Activated gamma-delta T cell (primary cell): ENCODE results near the gene KPNA2.
A peak's percentile ranks its signal among the peaks of the same experiment; 100 is the strongest.
"Not testable (repeated sequence)": the region's sequence is repeated elsewhere in the genome, so short reads cannot be mapped to it uniquely, and the experiment has no call there.

Experiments used
- DNase-seq: peaks from one replicate; lab custom pipeline; 2025; lab: John Stamatoyannopoulos, UW

Gene KPNA2

DNA sequence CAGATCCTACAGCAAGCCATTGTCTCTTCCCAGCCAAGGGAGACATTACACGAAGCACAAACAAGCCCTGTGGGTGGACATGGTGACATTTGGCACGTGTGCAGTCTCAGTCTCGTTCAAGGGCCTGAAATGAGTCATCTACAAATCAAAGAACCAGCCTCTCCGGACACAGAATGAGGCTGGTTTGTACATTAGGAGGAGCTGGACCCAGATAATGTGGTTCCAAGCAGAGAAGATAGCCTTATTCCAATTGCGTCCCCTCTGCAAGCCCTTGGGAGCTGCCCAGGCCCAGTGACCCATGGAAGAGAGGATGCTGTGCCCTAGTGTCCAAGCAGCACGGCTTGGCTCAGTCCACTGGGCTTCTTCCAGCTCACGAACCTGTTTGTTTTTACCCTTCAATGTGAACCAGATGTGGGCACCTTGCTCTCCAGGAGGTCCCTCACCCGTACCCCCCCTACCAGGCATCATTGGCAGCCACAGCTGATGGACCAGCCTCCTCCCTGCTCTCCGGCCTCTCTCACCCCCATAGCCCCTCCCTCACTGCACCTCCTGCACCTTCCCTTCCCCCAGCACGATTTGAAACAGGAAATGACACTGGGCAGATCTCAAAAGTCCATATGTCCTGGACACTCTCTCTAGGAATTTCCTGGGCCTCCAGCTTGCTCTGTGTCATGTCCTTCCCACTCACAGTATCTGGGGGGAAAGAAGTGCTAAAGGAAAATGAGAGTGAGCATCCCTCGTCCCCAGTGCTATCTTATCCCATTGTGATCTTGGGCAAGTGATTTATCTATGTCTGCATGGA is 26.2 kb downstream of the KPNA2 start:
- no peak for DNase-seq

DNA sequence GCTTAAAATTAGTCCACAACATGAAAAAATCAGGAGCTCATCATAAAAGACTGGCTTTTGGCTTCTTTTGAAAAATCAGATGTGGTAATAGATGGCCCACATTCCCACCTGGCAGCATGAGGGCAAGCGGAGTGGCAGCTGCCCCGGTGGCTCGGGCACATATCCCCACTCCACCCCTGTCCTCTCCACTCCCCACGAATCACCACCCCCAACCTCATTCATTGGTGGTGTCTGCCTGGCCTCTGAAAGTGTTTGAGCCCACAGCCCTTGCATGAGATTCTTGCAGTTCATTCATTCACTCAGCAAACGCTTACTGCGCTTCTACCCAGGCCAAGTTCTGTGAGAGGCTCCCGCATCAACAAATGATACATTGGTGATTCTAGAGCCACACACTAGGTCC is 29.8 kb downstream of the KPNA2 start:
- not testable (repeated sequence) for DNase-seq

DNA sequence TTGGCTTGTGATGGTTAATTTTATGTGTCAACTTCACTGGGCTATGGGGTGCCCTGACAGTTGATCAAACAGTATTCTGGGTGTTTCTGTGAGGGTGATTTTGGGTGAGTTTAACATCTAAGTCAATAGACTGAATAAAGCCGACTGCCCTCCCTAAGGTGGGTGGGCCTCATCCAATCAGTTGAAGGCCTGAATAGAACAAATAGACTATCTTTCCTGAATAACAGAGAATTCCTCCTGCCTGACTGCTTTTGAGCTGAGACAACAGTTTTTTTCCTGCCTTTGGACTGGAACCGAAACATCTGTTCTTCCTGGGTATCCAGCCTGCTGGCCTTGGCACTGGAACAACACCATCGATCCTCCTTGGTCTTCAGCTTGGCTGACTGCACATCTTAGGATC is 33.0 kb downstream of the KPNA2 start:
- not testable (repeated sequence) for DNase-seq

DNA sequence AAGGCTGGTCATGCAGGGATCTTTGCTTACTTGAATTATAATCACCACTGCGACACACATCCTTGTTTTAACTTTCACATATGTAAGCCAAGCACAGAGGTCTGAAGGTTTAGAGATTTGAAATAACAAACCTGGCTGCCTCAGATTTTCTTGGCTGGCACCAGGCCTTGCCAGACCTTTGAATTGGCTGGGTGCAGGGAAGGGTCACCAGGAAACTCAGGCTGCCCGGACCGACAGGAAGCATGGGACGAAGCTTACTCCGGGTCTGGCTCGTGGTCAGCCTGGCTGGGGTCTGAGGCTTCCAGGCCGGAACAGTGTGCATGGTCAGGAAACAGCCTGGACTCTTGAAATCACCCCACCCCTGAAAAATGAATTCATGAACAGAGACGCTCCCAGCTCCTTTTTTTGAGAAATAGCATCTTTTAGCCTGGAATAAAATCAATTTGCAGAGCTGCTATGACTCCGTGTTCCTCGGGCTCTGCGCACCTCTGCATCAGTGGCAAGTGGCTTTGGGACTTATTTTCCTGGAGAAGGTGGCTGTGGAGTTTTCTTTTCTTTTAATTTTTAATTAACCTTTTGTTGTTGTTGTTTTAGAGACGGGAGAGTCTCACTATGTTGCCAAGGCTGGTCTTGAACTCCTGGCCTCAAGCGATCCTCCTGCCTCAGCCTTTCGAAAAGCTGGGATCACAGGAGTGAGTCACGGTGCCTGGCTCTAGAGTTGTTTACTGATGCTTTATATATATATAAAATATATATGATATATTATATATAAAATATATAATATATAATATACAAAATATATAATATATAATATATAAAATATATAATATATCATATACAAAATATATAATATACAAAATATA is 35.3 kb downstream of the KPNA2 start:
- DNase-seq = not testable (repeated sequence)

DNA sequence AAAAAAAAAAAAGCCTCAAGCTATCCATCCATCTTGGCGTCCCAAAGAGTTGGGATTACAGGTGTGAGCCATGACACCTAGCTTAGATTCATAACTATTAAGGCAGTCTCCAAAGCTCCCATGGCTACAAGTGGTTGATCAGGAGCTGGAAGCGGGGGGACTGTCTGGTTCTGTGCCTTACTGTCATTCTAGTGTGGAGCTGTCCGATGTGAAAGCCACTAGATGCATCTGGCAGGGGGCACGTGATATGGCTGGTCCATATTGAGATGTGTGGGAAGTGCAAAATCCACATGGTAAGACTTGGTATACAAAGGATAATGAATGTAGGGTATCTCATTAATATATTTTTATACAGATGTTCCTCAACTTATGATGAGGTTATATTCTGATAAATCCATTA is 38.7 kb downstream of the KPNA2 start:
- DNase-seq = no peak

DNA sequence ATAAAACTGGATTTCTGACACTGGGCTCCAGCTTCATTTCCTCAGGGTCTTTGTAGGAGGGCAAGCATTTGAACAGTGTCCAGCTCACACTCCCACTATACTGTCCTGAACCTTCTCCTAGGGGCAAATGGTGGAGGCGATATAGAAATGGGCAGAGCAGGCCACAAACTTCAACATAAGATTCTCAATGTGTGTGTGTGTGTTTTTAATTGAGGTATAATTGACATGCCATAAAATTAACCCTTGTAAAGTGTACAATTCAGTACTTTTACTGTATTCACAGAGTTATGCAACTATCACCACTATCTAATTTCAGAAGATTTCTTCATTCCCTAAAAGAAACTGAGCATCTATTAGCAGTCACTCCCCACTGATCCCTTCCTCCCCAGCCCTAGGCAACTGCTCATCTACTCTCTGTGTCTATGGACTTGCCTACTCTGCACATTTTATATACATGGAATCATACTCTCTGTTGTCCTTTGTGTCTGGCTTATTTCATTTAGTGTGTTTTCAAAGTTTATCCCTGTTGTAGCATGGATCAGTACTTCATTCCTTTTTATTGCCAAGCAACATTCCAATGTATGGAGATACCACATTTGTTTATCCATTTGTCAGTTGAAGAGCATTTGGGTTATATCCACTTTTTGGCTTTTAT is 40.5 kb downstream of the KPNA2 start:
- not testable (repeated sequence) for DNase-seq

DNA sequence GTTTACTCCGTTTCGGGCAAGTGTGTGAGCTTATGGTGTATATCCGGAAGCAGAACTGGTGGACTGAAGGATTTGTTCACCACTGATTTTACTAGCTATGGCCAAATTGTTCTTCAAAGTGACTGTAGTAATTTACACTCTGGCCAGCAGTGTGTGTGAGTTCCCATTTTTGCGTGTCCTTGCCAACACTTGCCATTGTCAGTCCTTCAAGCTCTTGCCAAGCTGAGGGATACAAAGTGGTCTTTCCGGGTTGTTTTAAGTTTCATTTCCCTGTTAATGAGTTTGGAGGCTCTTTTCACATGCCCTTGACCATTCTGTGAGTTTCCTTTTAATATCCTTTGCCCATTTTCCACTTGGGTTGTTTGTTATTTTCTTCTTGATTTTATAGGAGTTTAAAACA is 42.0 kb downstream of the KPNA2 start:
- DNase-seq = not testable (repeated sequence)

DNA sequence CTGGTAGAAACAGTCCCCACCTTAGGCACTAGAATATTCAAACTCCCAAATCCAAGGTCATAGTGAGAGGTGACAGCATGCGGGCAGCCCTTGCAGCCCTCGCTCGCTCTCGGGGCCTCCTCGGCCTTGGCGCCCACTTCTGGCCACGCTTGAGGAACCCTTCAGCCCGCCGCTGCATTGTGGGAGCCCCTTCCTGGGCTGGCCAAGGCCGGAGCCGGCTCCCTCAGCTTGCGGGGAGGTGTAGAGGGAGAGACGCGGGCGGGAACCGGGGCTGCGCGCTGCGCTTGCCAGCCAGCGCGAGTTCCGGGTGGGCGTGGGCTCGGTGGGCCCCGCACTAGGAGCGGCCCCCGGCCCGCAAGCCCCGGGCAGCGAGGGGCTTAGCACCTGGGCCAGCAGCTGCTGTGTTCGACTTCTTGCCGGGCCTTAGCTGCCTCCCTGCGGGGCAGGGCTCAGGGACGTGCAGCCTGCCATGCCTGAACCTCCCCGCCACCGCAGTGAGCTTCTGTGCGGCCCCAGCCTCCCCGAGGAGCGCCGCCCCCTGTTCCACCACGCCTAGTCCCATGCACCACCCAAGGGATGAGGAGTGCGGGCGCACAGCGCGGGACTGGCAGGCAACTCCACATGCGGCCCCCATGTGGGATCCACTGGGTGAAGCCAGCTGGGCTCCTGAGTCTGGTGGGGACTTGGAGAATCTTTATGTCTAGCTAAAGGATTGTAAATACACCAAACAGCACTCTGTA is 45.0 kb downstream of the KPNA2 start:
- DNase-seq = no peak

DNA sequence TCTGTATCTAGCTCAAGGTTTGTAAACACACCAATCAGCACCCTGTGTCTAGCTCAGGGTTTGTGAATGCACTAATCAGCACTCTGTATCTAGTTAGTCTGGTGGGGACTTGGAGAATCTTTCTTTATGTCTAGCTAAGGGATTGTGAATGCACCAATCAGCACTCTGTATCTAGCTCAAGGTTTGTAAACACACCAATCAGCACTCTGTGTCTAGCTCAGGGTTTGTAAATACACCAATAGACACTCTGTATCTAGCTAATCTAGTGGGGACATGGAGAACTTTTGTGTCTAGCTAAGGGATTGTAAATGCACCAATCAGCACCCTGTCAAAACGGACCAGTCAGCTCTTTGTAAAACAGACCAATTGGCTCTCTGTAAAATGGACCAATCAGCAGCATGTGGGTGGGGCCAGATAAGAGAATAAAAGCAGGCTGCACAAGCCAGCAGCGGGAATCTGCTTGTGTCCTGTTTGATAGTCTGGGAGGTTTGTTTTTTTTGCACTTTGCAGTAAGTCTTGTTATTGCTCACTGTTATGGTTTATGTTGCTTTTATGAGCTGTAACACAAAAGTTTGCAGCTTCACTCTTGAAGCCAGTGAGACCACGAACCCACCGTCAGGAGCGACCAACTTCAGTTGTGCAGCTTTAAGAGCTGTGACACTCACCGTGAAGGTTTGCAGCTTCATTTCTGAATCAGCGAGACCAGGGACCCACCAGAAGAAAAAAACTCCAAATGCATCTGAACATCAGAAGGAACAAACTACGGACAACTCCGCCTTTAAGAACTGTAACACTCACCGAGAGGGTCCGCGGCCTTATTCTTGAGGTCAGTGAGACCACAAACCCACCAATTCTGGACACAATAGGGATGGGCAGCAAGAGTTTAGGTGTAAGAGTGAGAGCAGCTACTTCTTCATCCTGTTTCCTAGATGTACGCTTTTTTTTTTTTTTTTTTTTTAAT is 46.0 kb downstream of the KPNA2 start:
- DNase-seq = not testable (repeated sequence)

DNA sequence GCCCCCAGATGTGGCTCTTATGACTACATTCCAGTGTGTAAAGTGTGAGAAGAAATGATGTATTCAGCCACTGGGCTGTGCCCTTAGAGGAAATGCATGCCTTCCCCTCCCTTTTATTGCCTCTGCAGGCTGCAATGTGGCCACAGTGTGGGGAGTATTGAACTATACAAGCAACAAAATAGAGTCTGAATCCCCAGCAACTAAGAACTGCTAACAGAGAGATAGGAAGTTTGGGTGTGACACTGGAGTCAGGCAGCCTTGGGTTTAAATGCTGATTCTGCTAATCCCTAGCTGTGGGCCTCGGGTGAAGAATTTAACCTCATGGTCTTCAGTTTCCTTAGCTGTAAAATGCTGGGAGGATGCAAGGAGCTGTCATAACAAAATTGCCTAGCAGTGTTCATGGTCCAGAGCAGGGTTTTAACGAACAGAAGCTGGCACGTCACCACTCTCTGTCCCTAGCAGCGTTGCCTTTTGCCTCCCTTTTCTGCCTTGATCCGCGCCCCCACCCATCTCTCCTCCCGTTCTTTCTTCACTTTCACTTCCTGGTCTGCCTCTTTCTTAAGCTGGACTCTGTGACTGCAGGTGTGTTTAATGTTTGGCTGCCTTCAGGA is 50.3 kb downstream of the KPNA2 start:
- DNase-seq = no peak

DNA sequence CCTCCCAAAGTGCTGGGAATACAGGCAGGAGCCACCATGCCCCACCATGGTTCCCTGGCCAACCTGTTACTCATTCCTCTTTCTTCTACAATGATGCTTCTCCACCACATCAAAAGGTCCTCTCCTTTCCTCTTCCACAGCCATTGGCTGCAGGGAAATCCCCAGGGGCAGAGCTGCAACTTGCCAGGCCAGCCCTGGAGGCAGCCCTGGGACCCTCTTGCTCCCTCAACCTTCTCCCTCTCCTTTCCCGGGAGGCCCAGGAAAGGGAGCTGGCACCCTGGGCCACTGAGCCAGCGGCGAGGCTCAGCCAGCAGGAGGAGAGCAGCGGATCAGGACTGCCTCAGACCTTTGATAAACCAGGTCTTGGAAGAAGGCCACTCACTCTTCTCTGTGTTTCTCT is 51.1 kb downstream of the KPNA2 start:
- not testable (repeated sequence) for DNase-seq

DNA sequence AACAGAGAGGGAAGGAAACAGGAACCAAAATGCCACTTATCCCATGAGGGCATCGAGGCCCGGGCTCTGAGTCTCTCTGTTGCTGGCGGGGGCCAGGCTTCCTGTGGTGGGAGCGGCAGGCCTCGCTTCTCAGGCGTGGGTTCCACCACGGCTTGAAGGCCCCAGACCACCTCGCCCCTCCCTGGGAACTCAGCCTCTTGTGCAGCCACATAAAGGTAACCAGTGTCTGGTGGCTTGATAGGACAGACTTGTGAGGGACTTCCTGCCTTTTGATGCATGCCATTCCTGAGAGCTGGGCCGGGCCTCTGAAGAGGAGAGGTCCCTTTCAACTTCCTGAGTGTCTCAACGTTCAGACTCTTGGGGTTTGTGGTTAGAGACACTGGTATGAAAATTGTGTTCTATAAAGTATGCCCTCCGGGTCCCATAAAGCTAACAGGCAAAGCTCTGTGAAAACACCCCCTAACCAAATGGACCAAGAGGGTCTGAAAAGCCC is 51.6 kb downstream of the KPNA2 start:
- peak; percentile 24 for DNase-seq

DNA sequence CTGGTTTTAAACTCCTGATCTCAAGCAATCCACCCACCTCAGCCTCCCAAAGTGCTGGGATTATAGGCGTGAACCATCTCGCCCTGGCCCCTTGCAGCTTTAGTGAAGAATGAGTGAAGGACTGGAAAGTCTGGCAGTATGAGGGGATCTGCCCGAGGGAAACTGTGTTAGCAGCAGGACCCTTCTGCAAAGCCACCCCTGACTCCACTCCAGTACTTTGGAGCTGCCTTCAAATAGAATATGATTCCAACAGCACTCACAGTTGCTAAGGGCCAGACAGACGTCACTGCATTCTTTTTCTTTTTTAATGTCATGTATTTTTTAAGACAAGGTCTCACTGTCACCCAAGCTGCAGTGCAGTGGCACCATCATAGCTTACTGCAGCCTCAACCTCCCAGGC is 52.3 kb downstream of the KPNA2 start:
- DNase-seq = no peak

DNA sequence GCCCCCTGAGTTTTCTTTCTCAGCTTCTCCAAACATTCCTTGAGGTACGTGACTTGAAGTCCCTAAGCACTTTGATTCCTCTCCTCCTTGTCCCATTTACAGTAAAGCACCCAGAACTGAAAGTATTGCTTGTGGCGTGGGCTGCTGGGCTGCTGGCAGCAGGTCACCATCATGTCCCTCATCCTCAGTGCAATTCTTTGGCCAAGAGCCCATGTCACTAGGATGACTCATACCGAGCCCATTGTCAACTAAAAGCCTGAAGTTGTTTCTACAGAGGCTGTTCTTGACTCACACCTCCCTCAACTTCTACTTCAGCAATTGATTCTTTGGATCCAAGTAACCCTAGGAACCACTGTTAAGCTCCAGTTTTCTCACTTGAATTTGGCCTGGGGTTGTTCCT is 54.3 kb downstream of the KPNA2 start:
- DNase-seq = no peak

DNA sequence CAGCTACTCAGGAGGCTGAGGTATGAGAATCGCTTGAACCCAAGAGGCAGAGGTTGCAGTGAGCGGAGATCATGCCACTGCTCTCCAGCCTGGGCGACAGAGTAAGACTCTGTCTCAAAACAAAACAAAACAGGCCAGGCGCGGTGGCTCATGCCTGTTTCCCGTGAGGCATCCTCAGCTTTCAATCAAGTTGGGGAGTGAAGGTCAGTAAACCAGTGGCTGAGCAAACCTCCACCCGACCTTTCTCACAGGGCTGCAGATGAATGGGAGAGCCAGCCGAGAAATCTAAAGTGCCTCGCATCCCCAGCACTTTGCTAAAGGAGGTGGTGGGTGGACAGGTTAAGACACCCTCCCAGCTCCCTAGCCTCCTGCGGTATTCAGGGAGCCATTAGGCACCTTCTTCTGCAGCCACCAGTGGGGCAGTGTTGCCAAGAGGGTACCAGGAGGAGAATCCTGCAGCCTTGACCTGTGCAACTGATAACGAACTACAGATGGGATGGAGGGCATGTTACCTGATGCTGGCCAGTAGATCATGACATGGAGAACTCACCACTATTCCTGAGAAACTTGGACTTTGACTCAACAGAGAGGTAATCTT is 59.0 kb downstream of the KPNA2 start:
- DNase-seq = no peak

DNA sequence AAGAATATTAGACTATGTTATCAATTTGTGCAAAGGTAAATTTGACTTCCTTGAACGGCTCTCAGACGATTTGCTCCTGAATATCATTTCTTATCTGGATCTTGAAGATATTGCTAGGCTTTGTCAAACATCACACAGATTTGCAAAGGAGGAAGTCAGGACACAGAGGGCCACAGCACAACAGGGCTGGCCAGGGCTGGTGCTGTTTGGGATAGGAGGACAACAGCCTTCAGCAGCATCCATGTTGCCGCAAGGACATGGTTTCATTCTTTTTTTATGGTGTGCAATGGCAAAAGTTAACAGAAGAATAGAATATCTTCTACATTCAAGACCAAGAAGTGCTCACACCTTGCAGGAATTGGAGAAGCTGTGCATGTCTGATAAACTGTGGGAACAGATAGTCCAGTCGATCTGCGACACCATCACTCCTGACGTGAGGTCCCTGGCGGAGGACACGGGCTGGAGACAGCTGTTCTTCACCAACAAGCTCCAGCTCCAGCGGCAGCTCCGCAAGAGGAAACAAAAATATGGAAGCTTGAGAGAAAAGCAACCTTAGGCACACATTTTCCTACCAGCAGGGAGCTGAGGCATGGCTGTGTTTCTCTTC is 59.8 kb downstream of the KPNA2 start:
- no peak for DNase-seq

DNA sequence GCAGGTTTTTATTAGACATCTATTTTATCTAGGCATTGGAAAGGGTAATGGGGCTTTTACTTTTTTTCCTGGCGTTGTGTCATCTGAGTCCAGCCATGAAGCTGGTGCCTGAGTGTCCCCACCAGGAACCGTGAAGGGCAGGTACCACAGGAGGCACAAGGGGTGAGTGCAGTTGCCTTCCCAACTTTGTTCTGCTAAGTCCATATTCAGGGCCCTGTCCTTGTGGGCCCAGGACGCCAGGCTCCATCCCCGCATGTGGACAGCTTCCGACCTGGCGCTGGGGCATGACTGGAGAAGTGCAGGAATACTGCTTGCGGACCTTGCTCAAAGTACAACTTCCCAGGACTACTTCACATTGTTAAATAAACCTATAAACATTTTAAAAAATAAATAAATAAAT is 60.6 kb downstream of the KPNA2 start:
- DNase-seq = no peak
